ENCODE data around the gene MYO5A.
A peak's percentile ranks its signal among the peaks of the same experiment; 100 is the strongest.
"Not testable (repeated sequence)": the region's sequence is repeated elsewhere in the genome, so short reads cannot be mapped to it uniquely, and the experiment has no call there.

MYO5A gene

DNA sequence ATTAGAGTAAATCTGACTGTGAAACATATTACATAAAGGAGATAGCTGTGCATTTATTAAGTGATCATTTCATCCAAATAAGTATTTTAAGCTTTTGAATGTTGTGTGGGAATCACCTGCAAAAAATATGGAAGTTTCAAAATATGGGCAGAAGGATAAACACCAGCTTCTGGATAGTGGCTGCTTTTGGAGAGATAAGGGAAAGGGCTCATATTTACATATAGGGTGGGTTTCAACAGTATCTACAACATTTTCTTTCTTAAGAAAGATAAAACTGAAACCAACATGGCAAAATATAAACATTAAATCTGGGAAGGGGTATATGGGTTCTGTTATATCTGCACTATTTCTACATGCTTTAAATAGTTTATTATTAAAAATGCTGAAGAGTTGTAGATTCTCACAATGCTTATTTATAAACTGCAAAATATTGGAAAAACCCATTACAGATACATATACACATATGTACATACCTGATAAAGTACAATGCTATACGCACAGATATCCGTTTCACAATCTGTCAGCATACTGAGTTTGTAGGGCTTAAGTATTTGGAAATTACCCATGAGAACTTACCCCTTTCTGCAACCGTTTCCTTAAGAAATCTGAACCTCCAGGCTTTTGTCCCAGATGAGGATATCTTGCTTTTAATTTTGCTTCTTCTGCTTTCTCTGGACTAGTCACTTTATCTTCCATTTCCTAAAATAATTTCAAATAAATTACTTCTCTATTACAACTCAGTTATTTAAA, 28.0 kb upstream of the MYO5A start:
- no peak for FAIRE-seq
- TF ChIP-seq, protein P1, sequence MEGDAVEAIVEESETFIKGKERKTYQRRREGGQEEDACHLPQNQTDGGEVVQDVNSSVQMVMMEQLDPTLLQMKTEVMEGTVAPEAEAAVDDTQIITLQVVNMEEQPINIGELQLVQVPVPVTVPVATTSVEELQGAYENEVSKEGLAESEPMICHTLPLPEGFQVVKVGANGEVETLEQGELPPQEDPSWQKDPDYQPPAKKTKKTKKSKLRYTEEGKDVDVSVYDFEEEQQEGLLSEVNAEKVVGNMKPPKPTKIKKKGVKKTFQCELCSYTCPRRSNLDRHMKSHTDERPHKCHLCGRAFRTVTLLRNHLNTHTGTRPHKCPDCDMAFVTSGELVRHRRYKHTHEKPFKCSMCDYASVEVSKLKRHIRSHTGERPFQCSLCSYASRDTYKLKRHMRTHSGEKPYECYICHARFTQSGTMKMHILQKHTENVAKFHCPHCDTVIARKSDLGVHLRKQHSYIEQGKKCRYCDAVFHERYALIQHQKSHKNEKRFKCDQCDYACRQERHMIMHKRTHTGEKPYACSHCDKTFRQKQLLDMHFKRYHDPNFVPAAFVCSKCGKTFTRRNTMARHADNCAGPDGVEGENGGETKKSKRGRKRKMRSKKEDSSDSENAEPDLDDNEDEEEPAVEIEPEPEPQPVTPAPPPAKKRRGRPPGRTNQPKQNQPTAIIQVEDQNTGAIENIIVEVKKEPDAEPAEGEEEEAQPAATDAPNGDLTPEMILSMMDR (IDR thresholded peaks at IDR 0.05; ENCODE audit: insufficient read depth, missing control alignments): no peak
- DNase-seq (ENCODE audit: insufficient read length, low spot score): no peak

DNA sequence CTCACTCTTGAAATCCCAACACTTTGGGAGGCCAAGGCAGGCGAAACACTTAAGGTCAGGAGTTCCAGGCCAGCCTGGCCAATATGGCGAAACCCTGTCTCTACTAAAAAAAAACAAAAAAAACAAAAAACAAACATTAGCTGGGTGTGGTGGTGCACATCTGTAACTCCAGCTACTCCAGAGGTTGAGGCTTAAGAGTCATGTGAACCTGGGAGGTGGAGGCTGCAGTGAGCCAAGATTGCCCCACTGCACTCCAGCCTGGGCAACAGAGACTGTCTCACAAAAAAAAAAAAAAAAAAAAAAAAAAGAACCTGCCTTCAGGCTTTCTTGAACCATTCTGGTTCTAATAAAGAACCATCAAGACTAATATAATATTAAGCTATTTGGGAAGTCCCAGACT, 23.6 kb upstream of the MYO5A start:
- FAIRE-seq: no peak
- DNase-seq (ENCODE audit: insufficient read length, low spot score): no peak
- TF ChIP-seq, protein P1 (IDR thresholded peaks at IDR 0.05; ENCODE audit: insufficient read depth, missing control alignments): no peak

DNA sequence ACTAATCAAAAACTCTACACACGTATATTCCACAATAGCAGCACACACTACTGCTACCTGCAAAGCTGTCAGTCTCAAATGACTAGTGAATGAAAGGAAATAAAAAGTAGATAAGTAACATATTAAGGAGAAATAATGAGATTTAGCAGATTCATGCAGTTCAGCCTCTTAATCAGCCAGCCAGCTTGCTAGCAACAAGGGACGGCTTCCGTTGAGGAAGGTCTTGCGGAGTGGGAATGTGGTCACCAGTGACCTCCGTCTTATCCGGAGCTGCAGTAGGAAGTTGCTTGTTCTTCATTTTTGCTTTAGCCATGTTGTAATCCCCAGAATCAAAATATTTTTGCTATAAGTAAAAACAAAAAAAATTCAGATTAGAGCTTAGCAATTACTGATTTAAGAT, 23.1 kb upstream of the MYO5A start:
- FAIRE-seq: no peak
- DNase-seq (ENCODE audit: insufficient read length, low spot score): no peak
- TF ChIP-seq, protein P1 (IDR thresholded peaks at IDR 0.05; ENCODE audit: insufficient read depth, missing control alignments): no peak

DNA sequence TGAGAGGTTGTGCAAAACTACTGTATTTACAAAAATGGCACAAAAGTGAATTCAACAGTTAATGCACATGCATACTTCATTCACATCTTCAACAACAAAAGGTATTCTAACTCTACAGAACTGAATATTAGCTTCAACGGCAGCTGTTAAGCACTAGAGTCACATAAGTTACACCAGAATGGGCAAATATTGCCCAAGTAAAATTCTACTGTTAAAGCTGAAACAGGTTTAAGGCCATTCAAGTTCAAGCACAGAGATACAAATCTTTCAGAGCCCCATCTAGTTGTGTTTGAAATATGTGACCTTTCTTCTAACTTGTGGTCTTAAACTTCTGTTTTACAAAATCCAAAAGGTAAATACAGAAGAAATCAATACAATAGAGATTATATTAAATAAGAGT, 22.5 kb upstream of the MYO5A start:
- DNase-seq (ENCODE audit: insufficient read length, low spot score): not testable (repeated sequence)
- FAIRE-seq: peak; percentile 55

DNA sequence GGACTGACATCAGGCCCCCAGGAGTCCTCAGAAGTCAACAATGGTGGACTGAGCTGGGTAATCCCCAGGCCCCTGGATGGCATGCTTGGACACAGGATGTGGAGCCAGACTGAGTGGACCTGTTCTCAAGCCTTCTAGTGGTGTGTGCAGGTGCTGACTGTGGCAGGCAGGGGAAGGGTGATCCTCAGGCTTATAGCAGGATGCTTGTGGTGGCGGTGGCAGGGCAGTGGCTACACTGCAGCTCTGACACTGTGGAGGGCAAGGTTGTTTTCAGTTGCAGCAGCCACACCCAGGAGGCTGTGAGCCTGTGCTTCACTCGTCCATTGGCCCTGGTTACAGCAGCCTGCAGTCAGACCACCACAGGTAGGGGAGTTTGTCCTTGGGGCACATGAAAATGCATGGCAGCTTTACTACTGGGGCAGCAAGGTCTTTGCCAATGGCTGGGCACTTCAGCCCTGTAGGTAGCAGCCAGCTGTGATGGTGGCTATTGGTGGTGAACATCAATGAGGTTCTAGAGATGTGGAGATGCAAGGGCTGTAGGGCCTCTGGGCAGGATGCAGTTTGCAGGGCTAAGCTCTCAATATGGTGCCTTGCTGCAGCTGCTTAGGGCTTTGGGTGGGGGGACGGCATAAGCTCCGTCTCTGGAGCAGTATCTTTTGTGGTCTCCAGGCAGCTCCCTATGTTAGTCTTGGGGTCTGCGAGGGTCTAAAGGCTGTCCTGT, 17.5 kb upstream of the MYO5A start:
- DNase-seq (ENCODE audit: insufficient read length, low spot score) (no peak), FAIRE-seq (no peak)
- TF ChIP-seq, protein P1 (IDR thresholded peaks at IDR 0.05; ENCODE audit: insufficient read depth, missing control alignments): no peak

DNA sequence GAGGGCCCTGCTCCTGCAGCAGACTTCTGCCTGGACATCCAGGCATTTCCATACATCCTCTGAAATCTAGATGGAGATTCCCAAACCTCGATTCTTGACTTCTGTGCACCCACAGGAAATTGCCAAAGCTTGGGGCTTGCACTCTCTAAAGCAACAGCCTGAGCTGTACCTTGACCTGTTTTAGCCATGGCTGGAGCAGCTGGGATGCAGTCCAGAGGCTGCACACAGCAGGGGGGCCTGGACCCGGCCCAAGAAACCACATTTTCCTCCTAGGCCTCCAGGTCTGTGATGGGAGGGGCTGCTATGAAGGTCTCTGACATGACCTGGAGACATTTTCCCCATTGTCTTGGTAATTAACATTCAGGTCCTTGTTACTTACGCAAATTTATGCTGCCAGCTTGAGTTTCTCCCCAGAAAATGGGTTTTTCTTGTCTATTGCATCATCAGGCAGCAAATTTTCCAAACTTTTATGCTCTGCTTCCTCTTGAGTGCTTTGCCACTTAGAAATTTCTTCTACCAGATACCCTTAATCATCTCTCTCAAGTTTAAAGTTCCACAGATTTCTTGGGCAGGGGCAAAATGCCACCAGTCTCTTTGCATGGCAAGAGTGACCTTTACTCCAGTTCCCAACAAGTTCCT, 11.8 kb upstream of the MYO5A start:
- DNase-seq (ENCODE audit: insufficient read length, low spot score) (no peak), FAIRE-seq (no peak)
- TF ChIP-seq, protein P1 (IDR thresholded peaks at IDR 0.05; ENCODE audit: insufficient read depth, missing control alignments): no peak

DNA sequence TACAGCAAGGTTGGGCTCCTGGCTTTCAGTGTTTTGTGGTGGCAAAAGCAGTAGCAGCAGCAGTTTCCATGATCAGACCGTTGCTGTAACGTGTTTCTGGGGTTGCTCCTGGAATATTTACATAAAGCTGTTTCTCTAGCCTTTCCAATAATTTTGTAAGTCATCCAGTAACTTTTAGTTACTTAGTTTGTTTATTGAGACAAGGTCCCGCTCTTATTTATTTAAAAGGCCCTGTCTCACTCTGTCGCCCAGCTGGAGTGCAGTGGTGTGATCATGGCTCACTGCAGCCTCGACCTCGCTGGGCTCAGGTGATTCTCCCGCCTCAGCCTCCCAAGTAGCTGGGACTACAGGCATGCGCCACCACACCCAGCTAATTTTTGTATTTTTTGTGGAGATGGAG, 8.8 kb upstream of the MYO5A start:
- DNase-seq (ENCODE audit: insufficient read length, low spot score) (no peak), FAIRE-seq (no peak)
- TF ChIP-seq, protein P1 (IDR thresholded peaks at IDR 0.05; ENCODE audit: insufficient read depth, missing control alignments): no peak
